D721Med (cell line): ENCODE results near the gene ZNF740.
"Not testable (repeated sequence)": the region's sequence is repeated elsewhere in the genome, so short reads cannot be mapped to it uniquely, and the experiment has no call there.

Source experiments
- DNase-seq: peaks from one replicate; pipeline ENCODE4 v3.0.0; 2011; ENCODE audit warnings: low spot score; ENCODE audit not compliant: insufficient read length
- FAIRE-seq: peaks from 2 replicates; lab custom pipeline; 2011; peaks lifted over from hg19 to GRCh38; lab: Jason Lieb, UNC
- CTCF ChIP-seq: IDR thresholded peaks from 2 replicates; pipeline ENCODE4 v1.5.1; 2012; ENCODE audit warnings: mild to moderate bottlenecking, control low read depth; ENCODE audit not compliant: insufficient read depth; ENCODE audit errors: missing control alignments

The ZNF740 gene

GRCh38 chr12:53173085-53173715 is 7.3 kb upstream of the ZNF740 start:
- FAIRE-seq (no peak), DNase-seq (no peak)
- no peak for TF ChIP-seq CTCF

GRCh38 chr12:53174881-53175491 is 5.5 kb upstream of the ZNF740 start:
- DNase-seq = no peak
- FAIRE-seq = no peak
- TF ChIP-seq CTCF = no peak

GRCh38 chr12:53176750-53177149 is 3.8 kb upstream of the ZNF740 start:
- no peak for FAIRE-seq
- DNase-seq = no peak
- TF ChIP-seq CTCF = no peak

- DNase-seq, FAIRE-seq: not testable (repeated sequence)
Measured at GRCh38 chr12:53177447-53177846, 3.1 kb upstream of the ZNF740 start.

GRCh38 chr12:53178803-53179202 is 1.7 kb upstream of the ZNF740 start:
- FAIRE-seq, DNase-seq: not testable (repeated sequence)

GRCh38 chr12:53179687-53180219 is 769 bp upstream of the ZNF740 start:
- no peak for TF ChIP-seq CTCF
- FAIRE-seq (no peak), DNase-seq (no peak)

GRCh38 chr12:53180931-53181645 is 566 bp downstream of the ZNF740 start:
- TF ChIP-seq CTCF = no peak
- no peak for FAIRE-seq
- peak; percentile 88 for DNase-seq

GRCh38 chr12:53181935-53182334 is 1.4 kb downstream of the ZNF740 start:
- TF ChIP-seq CTCF = no peak
- no peak for DNase-seq
- no peak for FAIRE-seq
